ENCODE results near the gene PSMG4.

- TF ChIP-seq CTCF (conservative IDR thresholded peaks at IDR 0.05 in 1 of 2, IDR thresholded peaks at IDR 0.05 in 1 of 2; ENCODE audit: extremely low read depth in 1 of 2, insufficient read depth in 1 of 2, low read depth in 1 of 2, low read length in 2 of 2) (no peak), EZH2 (IDR thresholded peaks at IDR 0.05; ENCODE audit: borderline replicate concordance, low read length) (no peak)
Observed at GRCh38 chr6:3233321-3233720, 25.4 kb upstream of the PSMG4 start.
